SK-N-MC (cell line): ENCODE data around the gene CYFIP1.

Experiments
- EZH2 ChIP-seq: fragments of 200-600 bp; sonication (generic); IDR thresholded peaks from one replicate; pipeline ENCODE4 v1.6.1; 2017; ENCODE audit warnings: antibody characterized with exemption
- POLR2AphosphoS5 ChIP-seq: IDR thresholded peaks from 2 replicates; pipeline ENCODE4 v1.6.1; 2012; ENCODE audit warnings: mild to moderate bottlenecking, low read depth, low read length, borderline replicate concordance

DNA sequence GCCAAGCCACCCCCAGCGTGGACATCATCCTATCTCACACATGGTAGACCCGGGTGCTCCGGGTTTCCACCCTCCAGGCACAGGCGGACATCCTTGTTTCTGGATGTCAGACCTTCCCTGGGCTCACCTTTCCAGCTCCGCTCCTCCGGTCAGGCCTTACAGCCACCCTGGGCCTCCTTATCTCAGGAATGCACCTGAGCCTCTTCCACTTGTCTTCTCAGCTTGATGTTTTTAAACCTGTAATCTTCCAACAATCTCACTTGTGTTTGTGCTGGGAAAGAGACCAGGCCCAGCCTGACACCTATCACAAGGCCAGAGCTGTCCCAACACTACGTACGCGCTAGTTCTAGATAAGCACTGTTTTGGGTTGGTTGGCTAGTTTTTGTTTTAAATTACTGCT, 87.8 kb downstream of the CYFIP1 start:
- TF ChIP-seq EZH2 (no peak), POLR2AphosphoS5 (no peak)
